GM19238 (cell line): Measurements from ENCODE around the gene FBXW8.

Source experiments
- DNase-seq: peaks from one replicate; pipeline ENCODE4 v3.0.0; 2011; ENCODE audit warnings: low spot score; ENCODE audit not compliant: insufficient read length

FBXW8 gene

DNA sequence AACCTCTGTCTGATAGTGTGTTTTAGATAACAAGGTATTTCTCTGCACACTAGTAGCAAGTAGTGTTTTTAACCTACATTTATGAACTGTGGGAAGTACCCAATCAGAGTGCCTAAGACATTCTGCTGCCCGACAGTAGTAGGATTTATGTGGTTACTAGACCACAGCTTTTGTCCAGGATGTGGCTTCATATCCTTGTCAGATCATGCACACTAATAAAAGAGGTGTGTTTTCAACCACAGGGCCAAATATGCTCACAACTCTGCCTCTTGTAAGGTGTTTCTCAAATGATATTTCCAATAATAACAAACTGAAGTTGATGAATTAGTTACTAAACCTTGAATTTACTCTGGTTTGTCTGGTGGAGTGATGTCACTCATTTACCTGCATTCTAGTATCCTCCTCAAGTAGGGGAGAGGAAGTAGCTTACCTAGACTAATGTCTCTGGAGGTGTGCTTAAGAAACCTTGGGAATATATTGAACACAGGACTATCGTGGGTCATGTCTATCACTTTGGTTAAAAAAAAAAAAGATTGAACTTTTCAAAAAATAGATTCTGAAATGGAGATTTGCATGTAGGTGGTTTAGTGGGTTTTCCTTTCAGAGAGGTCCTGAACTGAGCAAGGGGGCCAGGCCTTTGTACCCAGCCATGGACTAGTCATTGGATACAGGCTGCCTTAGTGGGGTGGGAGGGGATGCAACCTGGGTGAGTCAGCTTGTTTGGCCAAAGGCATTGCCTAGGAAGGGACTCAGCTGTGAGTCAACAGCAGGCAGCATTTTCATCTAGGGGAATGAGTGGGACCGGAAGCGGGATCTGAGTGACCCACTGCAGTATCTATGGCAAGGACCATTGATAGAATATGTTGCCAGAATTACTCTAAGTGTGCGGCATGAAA, 14.1 kb downstream of the FBXW8 start:
- peak; percentile 15 for DNase-seq

DNA sequence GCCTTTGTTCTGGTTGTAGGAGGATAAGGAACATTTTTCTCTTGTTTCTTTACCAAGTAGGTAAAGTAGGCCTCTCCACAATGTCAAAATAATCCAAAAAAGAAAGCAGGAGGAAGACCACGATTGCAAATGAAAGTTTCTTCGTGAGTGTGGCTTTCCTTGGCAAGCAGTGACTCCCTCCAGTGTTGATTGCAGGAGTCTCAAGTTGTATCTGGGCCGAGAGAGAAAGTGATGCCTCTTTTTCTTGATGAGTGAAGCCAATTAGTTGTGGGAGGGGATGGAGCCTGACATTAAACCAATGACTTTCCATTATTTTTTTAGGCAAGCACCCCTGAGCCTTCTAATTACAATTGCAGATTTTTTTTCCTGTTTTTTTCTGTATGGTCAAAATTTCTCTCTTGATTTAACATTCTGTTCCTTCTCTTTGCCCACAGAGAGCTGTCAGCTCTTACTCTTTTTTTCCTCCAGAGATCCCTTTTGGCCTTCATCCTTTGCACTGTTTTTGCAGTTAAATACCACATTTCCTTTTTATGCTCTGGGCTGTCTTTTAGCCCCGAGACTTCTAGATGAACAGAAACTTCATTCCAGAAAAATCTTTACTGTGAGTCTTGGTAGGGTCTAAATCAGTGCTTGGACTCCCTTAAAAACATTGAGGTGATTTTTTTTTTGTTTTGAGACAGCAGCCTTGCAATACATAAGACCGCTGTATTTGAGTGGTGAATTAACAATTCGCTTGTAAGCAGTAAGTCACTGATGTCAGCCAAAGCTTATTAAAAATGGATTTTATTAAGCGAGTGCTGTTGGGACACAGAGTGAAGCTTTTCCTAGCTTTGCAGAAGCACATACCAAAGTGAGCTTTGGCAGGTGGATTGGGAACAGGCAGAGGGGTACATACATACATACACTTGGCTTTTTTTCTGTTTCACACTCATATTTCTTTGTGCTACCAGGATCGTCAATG, 15.8 kb downstream of the FBXW8 start:
- DNase-seq, result no peak

DNA sequence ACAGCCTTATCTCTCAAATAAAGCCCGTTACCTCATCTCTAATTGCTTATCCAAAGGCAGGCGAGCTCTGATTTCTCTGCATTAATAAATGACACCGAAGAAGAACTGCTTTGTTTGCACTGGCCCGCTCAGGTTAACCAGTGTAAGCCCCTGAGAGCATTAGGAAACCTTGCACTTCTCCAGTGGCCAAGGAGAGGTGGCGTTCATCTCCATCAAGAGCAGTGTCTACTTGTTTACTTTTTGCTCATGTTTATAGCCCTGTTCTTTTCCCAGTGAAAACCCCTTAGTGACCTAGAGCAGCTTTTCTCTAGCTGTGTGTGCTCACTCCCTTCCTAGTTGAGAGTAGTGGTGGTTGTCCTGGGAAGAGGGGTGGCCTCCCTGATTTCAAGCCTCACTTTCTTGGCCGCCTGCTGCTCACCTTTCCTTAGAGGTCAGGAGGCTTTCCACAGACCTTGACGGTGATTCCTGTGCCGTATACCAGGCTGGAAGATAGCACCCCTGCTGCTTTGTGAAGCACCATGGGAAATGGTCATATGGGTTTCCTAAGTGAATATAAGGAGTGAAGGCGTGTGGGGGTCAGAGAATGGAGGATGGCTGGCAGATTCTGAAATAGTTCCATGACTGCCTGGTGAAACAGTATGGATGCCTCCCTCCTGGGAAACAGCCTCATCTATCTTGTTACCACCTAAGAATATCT, 16.6 kb downstream of the FBXW8 start:
- no peak for DNase-seq

DNA sequence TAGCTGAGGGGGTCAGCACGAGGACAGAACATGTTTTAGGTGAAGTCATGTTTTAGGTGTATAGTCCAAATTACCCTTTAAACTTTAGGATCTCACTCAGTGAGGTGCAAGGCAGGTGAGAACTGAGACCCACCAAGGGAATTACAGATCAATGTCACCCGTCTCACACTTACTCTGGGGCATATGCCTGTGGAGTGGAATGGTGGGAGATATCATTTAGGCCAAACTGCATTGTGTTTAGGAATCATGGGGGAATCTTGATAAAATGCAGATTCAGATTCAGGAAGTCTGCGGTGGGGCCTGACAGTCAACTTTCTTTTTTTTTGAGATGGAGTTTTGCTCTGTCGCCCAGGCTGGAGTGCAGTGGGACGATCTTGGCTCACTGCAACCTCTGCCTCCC, 17.8 kb downstream of the FBXW8 start:
- no peak for DNase-seq

DNA sequence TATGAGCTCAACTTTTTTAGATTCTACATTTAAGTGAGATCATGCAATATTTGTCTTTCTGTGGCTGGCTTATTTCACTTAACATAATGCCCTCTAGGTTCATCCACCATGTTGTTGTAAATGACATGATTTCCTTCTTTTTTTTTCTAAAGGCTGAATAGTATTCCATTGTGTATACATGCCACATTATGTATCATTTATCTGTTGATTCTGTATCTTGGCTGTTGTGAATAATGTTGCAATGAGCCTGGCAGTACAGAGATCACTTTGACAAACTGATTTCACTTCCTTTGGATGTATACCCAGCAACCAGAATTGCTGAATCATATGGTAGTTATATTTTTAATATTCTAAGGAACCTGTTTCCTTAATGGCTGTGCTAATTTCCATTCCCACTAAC, 19.1 kb downstream of the FBXW8 start:
- no peak for DNase-seq

DNA sequence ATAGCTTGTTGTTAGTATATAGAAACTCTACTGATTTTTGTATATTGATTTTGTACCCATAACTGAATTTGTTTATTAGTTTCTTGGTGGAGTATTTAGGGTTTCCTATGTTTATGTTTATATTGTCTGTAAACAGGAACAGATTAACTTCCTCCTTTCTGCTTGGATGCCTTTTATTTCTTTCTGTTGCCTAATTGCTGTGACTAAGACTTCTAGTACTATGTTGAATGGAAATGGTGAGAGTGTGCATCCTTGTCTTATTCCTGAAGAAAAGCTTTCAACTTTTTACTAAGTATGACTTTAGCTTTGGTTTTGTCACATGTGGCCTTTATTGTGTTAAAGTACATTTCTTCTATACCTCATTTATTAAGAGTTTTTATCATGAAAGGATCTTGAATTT, 20.9 kb downstream of the FBXW8 start:
- DNase-seq, result no peak

DNA sequence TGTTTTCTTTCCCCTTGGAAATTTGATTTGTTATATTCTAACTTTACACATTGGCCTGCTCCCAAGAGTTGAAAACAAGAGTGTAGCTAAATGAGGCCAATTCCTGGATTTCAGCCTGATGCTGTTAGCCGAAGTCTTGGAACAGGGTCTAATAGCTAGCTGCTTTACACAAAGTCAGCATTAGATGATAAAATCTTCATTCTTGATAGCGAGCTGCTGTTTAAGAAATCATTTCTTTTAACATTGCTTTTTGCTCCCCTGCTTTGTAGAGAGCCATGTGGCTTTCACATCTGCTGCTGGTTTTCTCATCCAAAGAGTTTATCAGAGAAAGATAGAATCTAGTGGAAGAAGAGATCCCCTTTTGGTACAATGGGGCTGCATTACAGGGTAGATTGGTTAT, 22.3 kb downstream of the FBXW8 start:
- DNase-seq, result no peak

DNA sequence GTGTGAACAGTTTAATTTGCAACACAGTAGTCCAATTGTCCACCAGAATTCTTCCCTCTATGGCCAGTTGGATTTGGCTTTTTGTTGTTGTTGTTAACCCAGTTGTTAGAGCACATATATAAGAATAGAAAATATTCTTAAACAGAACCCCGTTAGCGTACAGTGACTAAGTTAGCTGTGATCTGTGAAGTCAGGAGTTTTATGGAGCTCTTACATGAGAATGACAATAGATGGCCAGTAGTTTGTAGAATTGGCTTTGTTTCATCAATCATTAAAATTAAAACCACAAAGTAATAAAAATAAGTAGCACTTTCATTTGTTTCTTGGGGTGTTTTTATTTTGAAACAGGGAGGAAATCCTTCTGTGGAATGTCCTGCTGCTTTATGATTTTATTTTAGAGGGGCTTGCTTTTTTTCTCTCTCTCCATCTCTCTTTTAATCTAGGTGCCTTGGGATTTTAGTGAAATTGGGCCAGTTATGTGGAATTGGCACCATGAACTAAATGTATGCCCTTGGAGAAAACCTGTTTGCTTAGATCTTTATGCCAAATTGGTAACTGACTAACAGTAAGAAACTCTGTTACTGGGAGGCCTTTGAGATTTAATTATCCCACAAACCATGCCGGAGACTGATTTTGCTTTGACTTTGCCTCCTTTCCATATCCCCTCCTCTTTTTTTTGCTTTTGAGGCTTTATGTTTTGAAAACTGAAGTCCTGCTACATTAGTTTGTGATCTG, 22.9 kb downstream of the FBXW8 start:
- DNase-seq, result no peak

DNA sequence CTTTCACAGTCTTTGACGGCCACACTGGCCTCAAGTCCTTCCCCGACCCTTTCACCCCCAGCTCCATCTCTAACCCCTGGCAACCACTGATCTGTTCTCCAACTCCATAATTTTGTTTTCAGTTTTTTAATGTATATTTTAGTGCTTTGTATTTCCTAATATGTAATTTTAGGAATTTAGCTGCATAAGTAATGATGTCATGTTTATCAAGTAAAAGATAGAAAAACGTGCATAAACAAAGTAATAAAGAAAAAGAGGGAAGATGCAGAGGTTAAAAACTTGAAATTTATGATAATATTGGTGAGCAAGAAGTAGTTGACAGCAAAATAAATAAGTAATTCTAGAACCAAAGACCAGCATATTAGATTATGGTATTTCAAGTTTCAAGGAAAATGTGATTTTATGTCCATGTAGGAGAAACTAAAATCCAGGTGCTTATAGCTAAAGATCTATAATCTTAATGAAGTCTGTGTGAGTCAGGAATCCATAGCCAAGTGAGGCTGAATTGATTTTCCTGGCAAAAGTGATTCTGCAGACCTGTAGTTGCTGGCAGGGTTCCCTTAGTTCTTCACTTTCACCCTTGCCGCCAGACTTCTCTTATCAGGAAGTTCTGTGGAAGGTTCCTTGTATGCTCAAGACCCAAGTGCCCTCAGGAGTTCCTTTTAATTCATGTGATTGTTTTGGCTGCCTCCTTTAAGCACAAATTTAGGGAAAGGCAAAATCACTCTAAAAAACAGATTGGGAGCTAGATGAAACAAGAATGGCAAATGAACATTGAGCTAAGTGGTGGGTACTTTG, 24.4 kb downstream of the FBXW8 start:
- no peak for DNase-seq

DNA sequence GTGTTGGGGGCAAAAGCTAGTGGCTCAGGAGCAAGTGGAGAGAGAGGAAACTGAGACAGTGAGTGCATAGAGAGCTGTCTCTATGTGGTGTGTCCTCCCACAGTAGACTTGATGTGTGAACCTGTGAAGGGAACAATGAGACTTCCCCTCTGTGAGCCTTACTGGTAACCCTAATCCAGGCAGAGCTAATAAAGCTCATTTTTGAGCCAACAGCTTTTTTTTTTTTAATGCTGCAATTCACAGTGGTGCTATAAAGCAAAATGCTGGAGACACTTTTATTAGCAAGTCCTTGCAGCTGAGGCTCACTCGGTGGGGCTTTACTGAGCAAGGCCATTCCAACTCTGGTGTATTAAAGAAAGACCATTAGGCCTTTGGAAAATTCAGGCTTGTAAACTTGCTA, 26.9 kb downstream of the FBXW8 start:
- no peak for DNase-seq

DNA sequence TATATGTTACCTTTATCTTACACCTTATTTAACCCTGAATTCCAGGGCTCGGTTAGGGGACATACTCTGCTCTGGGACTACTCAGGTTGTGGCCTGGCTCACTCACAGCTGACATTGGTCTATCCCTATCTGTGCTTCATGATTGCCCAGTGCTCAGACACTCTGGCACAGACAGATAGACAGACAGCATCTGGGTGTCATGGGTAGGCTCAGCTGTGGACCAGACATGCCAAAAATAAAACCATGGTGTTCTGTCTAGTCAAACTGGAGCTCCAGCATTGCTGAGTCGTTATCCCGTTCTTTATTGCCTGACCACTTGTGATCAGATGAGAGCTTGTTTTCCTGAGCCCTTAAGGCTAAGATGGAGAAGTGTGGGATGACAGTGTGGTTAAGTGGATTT, 29.0 kb downstream of the FBXW8 start:
- DNase-seq, result no peak

DNA sequence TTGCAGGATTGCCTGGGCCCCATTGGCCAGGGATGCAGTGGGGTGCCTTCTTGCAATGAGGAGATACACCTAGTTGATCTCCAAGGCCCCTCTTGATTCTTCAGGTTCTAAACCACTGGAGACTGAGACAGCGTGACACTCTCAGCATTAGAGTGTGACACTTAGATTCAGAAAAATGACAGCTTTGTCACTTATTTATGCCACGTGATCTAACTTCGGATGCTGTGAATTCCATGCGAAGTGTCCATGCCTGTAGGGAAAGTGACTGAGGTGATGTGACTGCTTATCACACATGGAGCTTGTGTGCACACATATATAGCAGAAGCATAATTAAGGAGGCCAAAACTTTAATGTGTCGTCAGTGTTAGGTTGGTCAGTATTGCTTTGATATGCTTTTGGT, 30.4 kb downstream of the FBXW8 start:
- DNase-seq, result no peak

DNA sequence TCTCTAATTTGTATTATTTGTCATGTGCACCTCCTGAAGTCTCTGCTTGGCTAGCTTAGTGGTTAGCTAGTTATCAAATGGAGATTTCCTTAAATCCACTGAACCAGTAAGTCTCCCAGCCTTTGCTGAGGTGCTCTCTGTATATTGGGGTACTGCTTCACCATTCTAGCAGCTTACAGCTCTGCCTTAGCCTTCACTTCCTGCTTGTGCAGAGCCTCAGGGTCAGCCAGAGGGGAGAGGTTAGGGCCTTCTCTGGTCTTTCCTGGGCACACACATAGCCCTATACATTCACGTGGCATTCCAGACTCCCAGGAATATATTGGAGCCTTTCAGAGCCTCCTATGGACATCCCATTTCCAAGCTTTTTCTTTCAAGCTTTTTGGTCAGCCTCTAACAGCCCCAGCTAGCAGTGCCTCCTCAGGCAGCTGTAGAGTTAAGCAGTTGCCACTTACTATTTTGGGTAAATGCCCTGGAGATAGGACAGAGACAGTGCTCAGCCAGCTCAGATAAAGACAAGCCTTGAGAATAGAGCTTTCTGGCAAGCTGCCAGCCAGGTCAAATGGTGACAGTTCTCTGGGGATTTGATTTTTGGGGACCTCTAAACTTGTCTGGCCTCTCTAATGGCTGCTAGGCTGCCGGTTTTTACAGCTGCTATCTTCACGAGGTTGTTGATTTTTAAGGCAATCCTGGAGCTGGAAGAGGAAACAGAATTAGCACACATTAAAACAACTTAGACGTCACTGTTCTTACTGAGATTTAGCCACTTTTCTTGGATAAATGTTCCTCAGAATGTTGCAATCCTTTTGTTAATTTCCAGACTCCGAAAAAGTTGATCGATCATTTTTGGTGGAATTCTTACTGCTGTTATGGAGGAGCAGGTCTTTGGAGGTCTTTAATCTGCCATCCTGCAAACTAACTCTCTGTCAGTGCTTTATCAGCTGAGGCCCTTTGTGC, 32.9 kb downstream of the FBXW8 start:
- DNase-seq, result no peak

DNA sequence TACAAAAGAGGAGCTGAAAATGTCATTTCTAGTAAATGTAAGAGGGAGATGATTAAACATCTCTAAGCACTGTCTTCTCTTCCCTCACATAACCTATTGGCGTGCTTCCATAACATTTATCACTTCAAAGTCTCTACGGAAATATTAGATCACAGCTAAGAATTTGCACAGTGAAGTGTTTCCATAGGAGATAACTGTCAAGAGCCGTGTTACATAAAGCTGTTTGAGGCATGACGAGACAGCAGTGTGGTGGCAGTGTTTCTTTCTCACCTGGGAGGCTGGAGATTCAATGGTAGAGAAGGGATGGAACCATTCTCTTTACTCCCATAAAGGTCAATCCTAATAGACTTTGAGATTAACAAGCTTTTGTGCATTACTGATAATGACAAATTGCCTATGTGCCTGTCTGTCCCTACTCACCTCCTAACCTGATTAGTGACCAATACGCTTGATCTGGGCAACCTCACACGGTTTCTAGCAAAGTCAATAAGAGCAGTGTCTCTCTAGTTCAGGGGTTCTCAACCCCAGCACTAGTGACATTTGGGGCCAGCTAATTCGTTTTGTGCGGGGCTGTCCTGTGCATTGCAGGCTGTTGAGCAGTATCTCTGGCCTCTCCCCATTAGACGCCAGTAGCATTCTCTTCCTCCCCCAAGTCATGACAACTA, 35.3 kb downstream of the FBXW8 start:
- DNase-seq, result no peak

DNA sequence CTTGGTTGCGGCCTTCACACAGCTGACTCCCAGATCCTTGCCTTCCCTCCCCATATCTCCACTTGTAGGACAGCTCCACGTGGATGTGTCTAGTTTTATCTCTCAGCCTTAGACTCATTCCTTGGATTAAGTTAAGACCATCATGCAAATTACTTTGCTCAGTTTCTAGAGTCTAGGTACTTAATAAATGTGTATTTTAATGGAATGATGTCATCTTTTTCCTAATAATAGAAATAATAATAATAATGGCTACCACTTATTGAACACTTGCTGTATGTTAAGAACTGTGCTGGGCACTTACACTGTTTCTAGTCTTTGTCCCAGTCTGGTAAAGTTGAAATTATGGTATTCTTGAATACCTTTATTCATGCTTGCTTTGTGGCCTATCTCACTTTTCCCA, 37.5 kb downstream of the FBXW8 start:
- DNase-seq, result no peak

DNA sequence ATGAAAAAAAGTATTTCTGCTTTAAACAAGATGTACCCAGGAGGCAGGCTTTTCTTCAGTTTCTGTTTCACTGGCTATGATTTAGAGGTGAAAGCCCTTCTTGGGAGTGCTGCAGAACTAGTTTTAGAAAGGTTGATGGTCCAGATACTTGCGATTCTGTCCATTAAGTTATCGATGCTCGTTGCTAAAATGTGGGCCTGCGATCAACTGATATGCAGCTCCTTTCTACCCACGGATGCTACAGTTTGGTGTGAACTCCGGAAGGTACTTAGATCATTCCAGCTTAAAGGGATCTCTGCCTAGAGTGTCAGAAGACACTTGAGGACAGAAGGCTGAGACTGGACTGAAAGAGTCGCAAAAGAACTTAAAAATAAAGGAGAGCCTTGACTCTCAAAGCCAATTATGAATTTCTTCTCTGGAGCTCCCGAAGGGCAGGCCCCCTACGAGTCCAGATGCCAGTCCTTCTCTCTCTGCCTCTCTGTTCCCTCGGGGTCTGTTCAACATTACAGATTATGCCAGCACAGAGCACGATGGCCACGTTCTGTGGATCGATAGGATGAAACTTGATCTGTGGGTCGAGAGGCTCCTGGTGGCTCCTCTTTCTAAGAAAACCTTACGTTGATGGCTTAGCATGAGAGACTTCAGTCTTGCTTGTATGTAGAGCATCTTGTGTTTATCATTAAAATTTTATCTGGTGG, 40.0 kb downstream of the FBXW8 start:
- DNase-seq, result no peak

DNA sequence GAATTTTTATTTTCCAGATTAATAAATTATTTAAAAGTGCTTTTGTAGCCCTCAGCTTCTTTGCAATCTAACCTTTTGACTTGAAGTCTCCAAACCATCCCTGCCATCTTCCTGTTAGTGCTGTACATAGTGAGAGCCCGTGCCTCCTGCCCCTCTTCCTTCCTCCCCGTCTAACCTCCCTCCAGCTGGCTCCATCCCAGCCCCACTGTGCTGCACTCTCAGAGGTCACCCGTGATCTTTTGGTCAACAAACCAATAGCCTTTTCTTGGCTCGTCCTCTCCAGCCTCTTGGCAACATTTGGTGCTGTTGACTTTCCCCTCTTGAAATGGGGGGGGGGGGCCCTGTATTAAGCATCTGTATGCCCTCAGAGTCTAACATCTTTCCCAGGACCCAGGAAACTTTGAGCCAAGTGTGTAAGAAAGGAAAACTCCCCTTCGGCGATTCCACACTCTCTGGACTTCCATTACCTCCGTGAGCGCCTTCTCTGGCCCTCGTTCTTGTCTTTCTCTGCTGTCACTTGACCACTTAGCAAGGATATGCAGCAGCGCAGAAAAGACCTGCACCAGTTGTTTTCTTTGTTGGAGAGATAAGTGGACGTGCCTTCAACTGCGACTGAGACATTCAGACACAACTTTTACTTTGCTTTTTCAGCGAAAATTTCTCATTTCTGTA, 44.1 kb downstream of the FBXW8 start:
- DNase-seq, result no peak
